Peyer's patch (tissue), 4 donors: ENCODE measurements around the gene NASP. TPM values are rescaled to one million over a fixed set of nuclear protein-coding genes. Genes with fewer than 3 reads are reported as not detected.
A peak's percentile ranks its signal among the peaks of the same experiment; 100 is the strongest.

Experiments used
- DNase-seq, 3 donors: peaks; one replicate each; pipeline ENCODE4 v3.0.0-alpha.2; 2017 to 2019
- H3K27ac ChIP-seq, 4 donors: fragments of 200-600 bp; sonication (generic); one replicate each; pipeline ENCODE4 v1.5.1; 2016 to 2019
- H3K27me3 ChIP-seq, 2 donors: fragments of 200-600 bp; sonication (generic); one replicate each; pipeline ENCODE4 v1.5.1; 2019
- H3K36me3 ChIP-seq, 3 donors: fragments of 200-600 bp; sonication (generic); one replicate each; pipeline ENCODE4 v1.5.1; 2016 to 2019
- H3K4me1 ChIP-seq, 4 donors: fragments of 200-600 bp; sonication (generic); one replicate each; pipeline ENCODE4 v1.5.1; 2016 to 2019
- H3K4me3 ChIP-seq, 4 donors: fragments of 200-600 bp; sonication (generic); 1 replicate in 3 of 4; 2 replicates in 1 of 4; pipeline ENCODE4 v1.5.1; 2016 to 2019; ENCODE audit warnings: mild to moderate bottlenecking in 1 of 4
- H3K9me3 ChIP-seq, 4 donors: fragments of 200-600 bp; sonication (generic); one replicate each; pipeline ENCODE4 v1.5.1; 2016 to 2019; ENCODE audit warnings: mild to moderate bottlenecking in 1 of 4
- CTCF ChIP-seq, 6 experiments: fragments of 450-650 bp in 4 of 6; fragments of 200-600 bp in 2 of 6; sonication (generic) in 1 of 6; IDR thresholded peaks; one replicate each; pipeline ENCODE4 v1.5.1; 2017 to 2019; ENCODE audit warnings: antibody characterized with exemption in 6 of 6, mild to moderate bottlenecking in 3 of 6, moderate library complexity in 1 of 6
- POLR2A ChIP-seq, 2 donors: fragments of 450-650 bp; IDR thresholded peaks; one replicate each; pipeline ENCODE4 v1.5.1; 2017; ENCODE audit warnings: antibody characterized with exemption in 2 of 2, mild to moderate bottlenecking in 2 of 2, moderate library complexity in 2 of 2
- total RNA-seq, 4 donors: library from RNA; depleted of rRNA; stranded (reverse); fragments of >200 nt; gene quantifications; one replicate each; pipeline ENCODE4 v1.1.0, GENCODE V29; 2016

The NASP gene
- 100 to 1,000 TPM in 1 of 4 donors, 10 to 100 TPM in 3; 31.3 to 194 (median 63.8) TPM for total RNA-seq

- H3K27me3 ChIP-seq: no peaks in the 10 kb centered on the region
- H3K4me1 ChIP-seq: peaks cover 0 to 28% (median 7%) of the 10 kb centered on the region in 4 donors
- peak; percentile 91 to 96 (median 95) for DNase-seq
- no peaks in the 10 kb centered on the region for H3K9me3 ChIP-seq
- H3K36me3 ChIP-seq: no peaks in the 10 kb centered on the region
- peak within 1 kb of the TSS; percentile 78 to 88 (median 87) for H3K4me3 ChIP-seq
- TF ChIP-seq POLR2A (IDR thresholded peaks at IDR 0.05) (peak; percentile 76 to 77), CTCF (IDR thresholded peaks at IDR 0.05) (peak in 1 of 6 experiments; percentile 3)
- peak within 1 kb of the TSS; percentile 88 to 93 (median 91) for H3K27ac ChIP-seq
Measured at GRCh38 chr1:45583666-45584350, at the start of gene NASP. Gene NASP (plus strand): TSS chr1:45584041. CDS start chr1:45584147, 106 bp downstream.

- H3K4me1 ChIP-seq: no peaks in the 10 kb centered on the region
- H3K4me3 ChIP-seq: no peak overlapping the region
- DNase-seq: no peak
- no peaks in the 10 kb centered on the region for H3K27me3 ChIP-seq
- no peak overlapping the region for H3K27ac ChIP-seq
- TF ChIP-seq CTCF (IDR thresholded peaks at IDR 0.05): no peak
- no peak for TF ChIP-seq POLR2A (IDR thresholded peaks at IDR 0.05)
- no peaks in the 10 kb centered on the region for H3K36me3 ChIP-seq
- H3K9me3 ChIP-seq: no peaks in the 10 kb centered on the region
Measured at GRCh38 chr1:45535988-45536766, 47.7 kb upstream of the NASP start.

- no peaks in the 10 kb centered on the region for H3K27me3 ChIP-seq
- TF ChIP-seq CTCF (IDR thresholded peaks at IDR 0.05) (no peak), POLR2A (IDR thresholded peaks at IDR 0.05) (no peak)
- no peaks in the 10 kb centered on the region for H3K36me3 ChIP-seq
- H3K4me1 ChIP-seq: peaks cover 0 to 2% (median 0%) of the 10 kb centered on the region in 4 donors
- H3K9me3 ChIP-seq: no peaks in the 10 kb centered on the region
- no peak overlapping the region for H3K4me3 ChIP-seq
- no peak for DNase-seq
- no peak overlapping the region for H3K27ac ChIP-seq
Measured at GRCh38 chr1:45536886-45537285, 47.0 kb upstream of the NASP start.

GRCh38 chr1:45541193-45541592, 42.6 kb upstream of the NASP start:
- TF ChIP-seq CTCF (IDR thresholded peaks at IDR 0.05): no peak
- no peak for TF ChIP-seq POLR2A (IDR thresholded peaks at IDR 0.05)
- H3K4me1 ChIP-seq: peaks cover 0 to 42% (median 14%) of the 10 kb centered on the region in 4 donors
- no peak overlapping the region for H3K27ac ChIP-seq
- no peaks in the 10 kb centered on the region for H3K27me3 ChIP-seq
- no peak for DNase-seq
- H3K4me3 ChIP-seq: no peak overlapping the region
- no peaks in the 10 kb centered on the region for H3K9me3 ChIP-seq
- no peaks in the 10 kb centered on the region for H3K36me3 ChIP-seq

GRCh38 chr1:45542591-45542990, 41.2 kb upstream of the NASP start:
- peak in 2 of 3 donors; percentile 76 to 83 for DNase-seq
- no peak overlapping the region for H3K4me3 ChIP-seq
- H3K27me3 ChIP-seq: no peaks in the 10 kb centered on the region
- no peaks in the 10 kb centered on the region for H3K36me3 ChIP-seq
- H3K27ac ChIP-seq: peak overlapping the region in 1 of 4 donors; percentile 79
- H3K4me1 ChIP-seq: peaks cover 0 to 42% (median 14%) of the 10 kb centered on the region in 4 donors
- H3K9me3 ChIP-seq: no peaks in the 10 kb centered on the region
- TF ChIP-seq CTCF (IDR thresholded peaks at IDR 0.05) (no peak), POLR2A (IDR thresholded peaks at IDR 0.05) (peak; percentile 25 to 77)
